ENCODE data around the gene MUSTN1.

GRCh38 chr3:52839268-52839575, 4.4 kb upstream of the MUSTN1 start:
- TF ChIP-seq CTCF (IDR thresholded peaks at IDR 0.05): no peak
- TF ChIP-seq POLR2AphosphoS5 (IDR thresholded peaks at IDR 0.05): no peak
